8988T (cell line): ENCODE results near the gene MEIS2.

Source experiments
- DNase-seq: peaks from one replicate; pipeline ENCODE4 v3.0.0; 2011

Gene MEIS2

DNA sequence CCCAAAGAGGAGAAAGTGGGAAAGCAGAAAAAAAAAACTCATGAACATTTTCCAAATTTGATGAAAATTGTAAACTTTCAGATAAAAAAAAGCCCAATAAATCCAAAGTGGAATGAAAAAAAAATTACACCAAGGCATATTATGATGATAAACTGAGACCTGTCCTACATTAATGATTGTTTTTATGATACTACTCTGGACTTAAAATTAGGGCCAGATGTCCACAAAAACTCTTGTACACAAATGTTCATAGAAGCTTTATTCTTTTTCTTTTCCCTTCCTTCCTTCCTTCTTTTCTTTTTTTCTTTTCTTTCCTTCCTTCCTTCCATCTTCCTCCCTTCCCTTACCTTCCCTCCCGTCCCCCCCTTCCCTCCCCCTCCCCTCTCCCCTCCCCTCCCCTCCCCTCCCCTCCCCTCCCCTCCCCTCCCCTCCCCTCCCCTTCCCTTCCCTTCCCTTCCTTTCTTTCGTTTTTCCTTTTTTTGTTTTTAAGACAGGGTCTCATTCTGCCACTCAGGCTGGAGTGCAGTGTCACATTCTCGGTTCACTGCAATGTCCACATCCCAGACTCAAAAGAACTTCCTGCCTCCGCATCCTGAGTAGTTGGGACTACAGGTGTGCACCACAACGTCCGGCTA lies 243.9 kb downstream of the MEIS2 start:
- no peak for DNase-seq

DNA sequence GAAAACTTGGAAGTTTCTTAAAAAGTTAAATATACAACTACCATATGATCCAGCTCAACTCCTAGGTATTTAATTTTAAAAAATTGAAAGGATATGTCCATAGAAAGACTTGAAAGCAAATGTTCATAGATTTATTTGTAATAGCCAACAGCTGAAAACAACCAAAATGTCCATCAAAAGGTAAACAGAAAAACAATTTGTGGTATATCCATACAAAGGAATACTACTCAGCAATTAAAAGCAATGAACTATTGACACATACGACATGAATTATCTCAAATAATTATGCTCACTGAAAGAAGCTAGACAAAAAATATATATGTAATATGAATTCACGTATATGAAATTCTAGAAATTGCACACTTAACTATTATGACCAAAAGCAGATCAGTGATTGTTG lies 249.5 kb downstream of the MEIS2 start:
- no peak for DNase-seq

DNA sequence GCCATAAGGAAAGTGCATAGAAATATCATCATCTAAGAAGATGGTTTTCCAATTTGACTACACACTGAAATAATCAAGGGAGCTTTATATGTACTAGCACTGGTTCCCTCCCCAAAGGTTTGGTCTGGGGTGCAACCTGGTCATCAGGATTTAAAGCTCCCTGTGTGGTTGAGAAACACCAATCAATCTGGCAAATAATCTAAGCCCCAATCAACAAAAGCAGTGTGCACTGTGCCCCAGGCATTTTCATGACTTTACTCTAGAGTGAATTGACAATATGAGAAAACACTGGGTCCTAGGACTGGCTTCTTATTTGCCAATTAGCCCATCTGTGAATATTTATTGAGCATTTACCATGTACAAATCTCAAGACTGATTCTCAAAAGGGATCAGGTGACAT lies 255.1 kb downstream of the MEIS2 start:
- DNase-seq: no peak

DNA sequence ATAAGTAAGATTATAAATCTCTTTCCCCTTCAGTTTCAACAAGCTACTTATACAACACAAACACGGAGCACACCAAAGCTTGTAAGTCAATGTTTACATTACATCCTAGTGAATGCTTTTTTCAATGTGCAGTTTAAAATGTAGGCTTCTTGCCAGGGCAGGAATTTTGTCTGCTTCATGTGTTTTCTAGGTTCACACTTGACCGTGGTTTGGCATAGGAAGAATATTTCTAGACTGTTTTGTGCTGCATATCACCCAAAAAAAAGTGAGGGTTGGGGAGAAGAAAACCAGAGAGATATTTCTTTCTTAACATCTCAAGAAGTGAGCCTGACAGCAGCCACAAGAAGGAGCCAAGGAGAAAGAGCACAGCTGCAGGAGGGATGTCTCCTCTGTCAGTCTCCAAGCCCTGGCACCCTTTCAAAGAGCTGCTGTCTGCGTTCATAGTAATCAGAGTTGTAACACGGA lies 255.8 kb downstream of the MEIS2 start:
- DNase-seq: no peak

DNA sequence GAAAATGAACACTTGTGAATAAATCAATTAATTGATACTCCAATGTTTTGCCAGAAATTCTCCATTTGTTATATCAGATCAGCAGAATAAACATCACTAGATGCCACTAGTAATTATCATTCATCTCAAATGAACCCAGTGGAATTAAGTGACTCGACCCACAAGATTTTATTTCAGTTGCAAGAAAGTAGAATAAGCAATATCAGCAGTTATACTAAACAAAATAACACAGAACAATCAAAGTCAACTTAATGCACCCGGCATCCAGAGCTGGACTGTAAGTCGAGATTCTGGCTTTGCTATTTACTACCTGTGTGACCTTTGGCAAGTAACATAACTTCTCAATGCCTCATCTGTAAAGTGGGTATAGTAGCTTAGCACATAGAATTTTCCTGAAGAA lies 256.5 kb downstream of the MEIS2 start:
- DNase-seq: no peak

DNA sequence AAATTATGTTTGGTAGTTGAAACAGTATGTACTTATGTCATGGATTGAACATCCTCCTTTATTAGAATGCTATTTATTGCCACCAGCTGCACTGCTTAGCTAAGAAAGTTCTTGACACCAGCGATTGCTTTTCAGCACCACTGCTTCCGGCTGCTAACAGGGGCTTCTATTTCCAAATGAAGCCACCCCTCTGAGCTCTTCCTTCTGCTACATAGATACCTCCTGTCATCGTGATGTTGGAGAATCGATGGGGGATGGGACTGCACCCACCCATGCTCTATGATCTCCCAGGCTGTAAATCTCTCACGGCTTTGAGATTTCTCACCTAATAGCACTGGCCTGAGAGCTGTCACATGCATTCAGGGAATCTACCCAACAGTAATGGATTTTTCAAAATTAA lies 259.2 kb downstream of the MEIS2 start:
- DNase-seq: no peak
